Esophagus muscularis mucosa (tissue), 4 donors: ENCODE data around the gene RPIA. TPM values are rescaled to one million over a fixed set of nuclear protein-coding genes. Genes with fewer than 3 reads are reported as not detected.
"Not testable (repeated sequence)": the region's sequence is repeated elsewhere in the genome, so short reads cannot be mapped to it uniquely, and the experiment has no call there.

ENCODE experiments used
- DNase-seq: peaks from one replicate; pipeline ENCODE4 v3.0.0-alpha.2; 2017; ENCODE audit errors: extremely low spot score
- H3K27ac ChIP-seq, 4 donors: fragments of 200-600 bp; sonication (generic); replicated peaks in 1 of 4; 1 replicate in 3 of 4; 2 replicates in 1 of 4; pipeline ENCODE4 v1.5.1; 2016 to 2019; ENCODE audit warnings: mild to moderate bottlenecking in 1 of 4
- H3K27me3 ChIP-seq, 4 donors: fragments of 200-600 bp; sonication (generic); one replicate each; pipeline versions ENCODE4 v1.5.1 to v1.6.0; 2016 to 2019
- H3K36me3 ChIP-seq, 4 donors: fragments of 200-600 bp; sonication (generic); one replicate each; pipeline ENCODE4 v1.5.1; 2016 to 2019
- H3K4me1 ChIP-seq, 4 donors: fragments of 200-600 bp; sonication (generic); one replicate each; pipeline ENCODE4 v1.5.1; 2016 to 2019
- H3K4me3 ChIP-seq, 4 donors: fragments of 200-600 bp; sonication (generic); 1 replicate in 2 of 4; 2 replicates in 2 of 4; pipeline ENCODE4 v1.5.1; 2016 to 2019; ENCODE audit warnings: mild to moderate bottlenecking in 4 of 4, moderate library complexity in 1 of 4
- H3K9me3 ChIP-seq, 4 donors: fragments of 200-600 bp; sonication (generic); 1 replicate in 3 of 4; 2 replicates in 1 of 4; pipeline ENCODE4 v1.5.1; 2016 to 2019
- EP300 ChIP-seq: sonication (generic); formaldehyde crosslinking; IDR thresholded peaks from one replicate; pipeline ENCODE4 v1.6.1; 2017; ENCODE audit warnings: antibody characterized with exemption
- POLR2A ChIP-seq: fragments of 450-650 bp; IDR thresholded peaks from one replicate; pipeline ENCODE4 v1.6.1; 2017; ENCODE audit warnings: antibody characterized with exemption, moderate library complexity, mild to moderate bottlenecking, low read depth
- POLR2AphosphoS5 ChIP-seq, 2 donors: sonication (generic); formaldehyde crosslinking; IDR thresholded peaks; one replicate each; pipeline ENCODE4 v1.6.1; 2017; ENCODE audit warnings: antibody characterized with exemption in 2 of 2
- WGBS: methylation state at CpG from one replicate; pipeline ENCODE4 v1.1.5; 2018; 5-methylcytosine and 5-hydroxymethylcytosine counted together
- intact Hi-C: fragments of 100-400 bp; cut with DNase I; formaldehyde crosslinking; loops from one replicate; pipeline ENCODE4 v1.15.1; 2023
- total RNA-seq, 4 donors: library from RNA; depleted of rRNA; stranded (reverse); fragments of >200 nt; gene quantifications; one replicate each; pipeline versions ENCODE4 v1.1.0 to v1.2.1, GENCODE V29; 2016
- TF ChIP-seq, protein P1 (sequence below), 3 experiments: fragments of 200-600 bp in 2 of 3; fragments of 450-650 bp in 1 of 3; sonication (generic) in 2 of 3; IDR thresholded peaks; one replicate each; pipeline ENCODE4 v1.5.1; 2017 to 2019; ENCODE audit warnings: antibody characterized with exemption in 3 of 3, mild to moderate bottlenecking in 2 of 3, moderate library complexity in 1 of 3

RPIA gene
- total RNA-seq, 4 donors from 2014 or later, result 6.6 to 8.6 (median 7.4) TPM

DNA sequence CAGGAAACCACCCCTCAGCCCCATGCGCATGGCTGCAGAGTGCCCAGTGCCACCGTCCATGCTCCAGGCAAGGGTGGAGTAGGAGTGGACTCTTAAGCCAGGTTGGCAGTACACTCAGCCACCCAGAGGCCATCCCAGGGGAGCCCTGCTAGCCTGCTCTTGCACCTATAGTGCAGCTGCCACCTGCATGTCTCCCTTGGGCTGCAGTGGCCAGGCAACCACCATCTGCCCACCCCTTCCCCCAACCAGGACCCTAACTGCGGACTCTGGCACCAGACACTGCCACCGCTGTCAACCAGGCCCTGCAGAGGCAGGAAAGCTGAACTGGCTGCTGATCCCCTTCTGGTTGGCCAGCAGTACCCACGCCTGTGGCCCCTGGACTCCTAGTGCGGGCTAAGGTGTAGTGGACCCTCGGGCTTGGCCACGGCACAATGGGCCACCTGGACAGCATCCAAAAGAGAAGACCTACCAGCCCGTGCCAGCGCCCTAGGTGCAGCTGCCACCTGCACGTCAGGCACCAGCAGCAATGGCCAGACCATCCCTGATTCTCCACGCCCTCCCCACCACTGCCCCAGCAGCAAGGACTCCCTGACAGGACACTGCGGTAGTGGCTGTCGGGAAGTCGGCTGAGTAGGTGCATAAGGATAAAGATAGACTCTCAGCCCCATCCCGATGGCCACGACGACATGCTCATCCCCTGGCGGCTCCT is 72.8 kb downstream of the RPIA start:
- 84% methylated on average over 17 of the region's 19 CpGs for WGBS
- intact Hi-C loops, result no loop called here
- no peak overlapping the region for H3K4me3 ChIP-seq
- peaks cover 0 to 7% (median 5%) of the 10 kb centered on the region in 4 donors for H3K9me3 ChIP-seq
- no peak overlapping the region for H3K27ac ChIP-seq
- H3K36me3 ChIP-seq, result no peaks in the 10 kb centered on the region
- peaks cover 0 to 34% (median 22%) of the 10 kb centered on the region in 4 donors for H3K27me3 ChIP-seq
- no peak for DNase-seq
- TF ChIP-seq POLR2A (no peak), EP300 (no peak), POLR2AphosphoS5 (IDR thresholded peaks at IDR 0.05) (no peak)
- TF ChIP-seq, protein P1, sequence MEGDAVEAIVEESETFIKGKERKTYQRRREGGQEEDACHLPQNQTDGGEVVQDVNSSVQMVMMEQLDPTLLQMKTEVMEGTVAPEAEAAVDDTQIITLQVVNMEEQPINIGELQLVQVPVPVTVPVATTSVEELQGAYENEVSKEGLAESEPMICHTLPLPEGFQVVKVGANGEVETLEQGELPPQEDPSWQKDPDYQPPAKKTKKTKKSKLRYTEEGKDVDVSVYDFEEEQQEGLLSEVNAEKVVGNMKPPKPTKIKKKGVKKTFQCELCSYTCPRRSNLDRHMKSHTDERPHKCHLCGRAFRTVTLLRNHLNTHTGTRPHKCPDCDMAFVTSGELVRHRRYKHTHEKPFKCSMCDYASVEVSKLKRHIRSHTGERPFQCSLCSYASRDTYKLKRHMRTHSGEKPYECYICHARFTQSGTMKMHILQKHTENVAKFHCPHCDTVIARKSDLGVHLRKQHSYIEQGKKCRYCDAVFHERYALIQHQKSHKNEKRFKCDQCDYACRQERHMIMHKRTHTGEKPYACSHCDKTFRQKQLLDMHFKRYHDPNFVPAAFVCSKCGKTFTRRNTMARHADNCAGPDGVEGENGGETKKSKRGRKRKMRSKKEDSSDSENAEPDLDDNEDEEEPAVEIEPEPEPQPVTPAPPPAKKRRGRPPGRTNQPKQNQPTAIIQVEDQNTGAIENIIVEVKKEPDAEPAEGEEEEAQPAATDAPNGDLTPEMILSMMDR (IDR thresholded peaks at IDR 0.05), result no peak
- peaks cover 10 to 16% (median 15%) of the 10 kb centered on the region in 4 donors for H3K4me1 ChIP-seq

DNA sequence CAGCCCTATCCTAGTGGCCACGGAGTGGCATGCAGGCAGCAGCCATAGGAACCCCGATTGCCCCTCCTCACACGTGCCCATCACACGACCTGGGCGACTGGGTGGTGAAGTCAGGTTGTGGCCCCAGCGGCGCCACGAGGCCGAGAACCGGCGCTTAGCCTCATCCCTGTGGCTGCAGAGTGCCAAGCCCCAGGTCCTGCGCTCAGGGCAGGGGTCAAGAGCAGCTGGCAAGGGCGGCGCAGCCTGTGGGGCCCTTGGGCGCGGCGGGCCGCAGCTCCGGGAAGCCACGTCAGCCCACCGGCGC is 73.3 kb downstream of the RPIA start:
- Histone ChIP-seq H3K4me1 (peaks cover 10 to 16% (median 15%) of the 10 kb centered on the region in 4 donors), H3K27ac (no peak overlapping the region), H3K27me3 (peaks cover 0 to 34% (median 22%) of the 10 kb centered on the region in 4 donors), H3K4me3 (peak overlapping the region; percentile 24 to 49 (median 34)), H3K36me3 (no peaks in the 10 kb centered on the region), H3K9me3 (peaks cover 0 to 2% (median under 1%) of the 10 kb centered on the region in 4 donors)
- TF ChIP-seq, protein P1 (IDR thresholded peaks at IDR 0.05), result no peak
- TF ChIP-seq EP300 (no peak), POLR2AphosphoS5 (IDR thresholded peaks at IDR 0.05) (no peak), POLR2A (no peak)
- intact Hi-C loops, result no loop called here
- DNase-seq, result no peak
- WGBS, result 17% methylated on average over 8 of the region's 22 CpGs

DNA sequence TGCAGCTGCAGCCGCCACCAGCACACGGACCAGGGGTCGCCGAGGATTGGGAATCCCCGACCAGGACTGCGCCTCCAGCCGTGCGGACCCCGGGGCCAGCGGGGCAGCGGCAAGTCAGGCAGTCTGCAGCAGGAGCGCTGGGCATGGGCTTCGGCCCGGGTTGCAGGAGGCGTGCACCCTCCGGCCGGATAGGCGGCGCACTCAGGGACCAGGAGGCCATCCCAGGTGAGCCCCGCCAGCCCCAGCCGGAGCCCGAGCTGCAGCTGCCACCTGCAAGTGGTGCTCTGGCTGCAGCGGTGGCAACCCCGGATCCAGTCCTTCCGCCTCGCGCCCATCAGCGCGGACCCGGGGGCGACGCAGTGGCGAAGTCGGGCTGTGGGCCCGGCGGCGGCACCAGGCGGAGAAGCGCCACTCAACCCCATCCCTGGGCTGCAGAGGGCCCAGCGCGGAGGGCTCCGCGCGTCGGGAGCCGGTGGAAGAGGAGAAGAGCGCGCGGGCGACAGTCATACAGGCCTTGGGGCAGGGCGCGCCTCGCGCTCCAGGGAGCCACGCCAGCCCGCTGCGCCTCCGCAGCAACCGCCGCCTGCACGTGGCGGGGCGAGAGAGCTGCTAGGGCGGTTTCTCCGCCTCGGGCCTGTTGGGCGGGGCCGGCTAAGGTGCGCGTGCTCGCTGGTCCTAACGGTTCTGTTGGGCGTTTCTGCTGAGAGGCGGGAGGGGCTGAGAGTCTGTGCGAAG is 73.8 kb downstream of the RPIA start:
- no peak for DNase-seq
- Histone ChIP-seq H3K36me3 (no peaks in the 10 kb centered on the region), H3K4me3 (peak overlapping the region; percentile 24 to 49 (median 34)), H3K27ac (no peak overlapping the region), H3K9me3 (no peaks in the 10 kb centered on the region), H3K4me1 (peaks cover 10 to 16% (median 15%) of the 10 kb centered on the region in 4 donors), H3K27me3 (peaks cover 0 to 34% (median 22%) of the 10 kb centered on the region in 4 donors)
- intact Hi-C loops, result no loop called here
- TF ChIP-seq, protein P1 (IDR thresholded peaks at IDR 0.05), result no peak
- TF ChIP-seq EP300 (no peak), POLR2A (no peak), POLR2AphosphoS5 (IDR thresholded peaks at IDR 0.05) (no peak)
- 2% methylated on average over 25 of the region's 75 CpGs for WGBS

DNA sequence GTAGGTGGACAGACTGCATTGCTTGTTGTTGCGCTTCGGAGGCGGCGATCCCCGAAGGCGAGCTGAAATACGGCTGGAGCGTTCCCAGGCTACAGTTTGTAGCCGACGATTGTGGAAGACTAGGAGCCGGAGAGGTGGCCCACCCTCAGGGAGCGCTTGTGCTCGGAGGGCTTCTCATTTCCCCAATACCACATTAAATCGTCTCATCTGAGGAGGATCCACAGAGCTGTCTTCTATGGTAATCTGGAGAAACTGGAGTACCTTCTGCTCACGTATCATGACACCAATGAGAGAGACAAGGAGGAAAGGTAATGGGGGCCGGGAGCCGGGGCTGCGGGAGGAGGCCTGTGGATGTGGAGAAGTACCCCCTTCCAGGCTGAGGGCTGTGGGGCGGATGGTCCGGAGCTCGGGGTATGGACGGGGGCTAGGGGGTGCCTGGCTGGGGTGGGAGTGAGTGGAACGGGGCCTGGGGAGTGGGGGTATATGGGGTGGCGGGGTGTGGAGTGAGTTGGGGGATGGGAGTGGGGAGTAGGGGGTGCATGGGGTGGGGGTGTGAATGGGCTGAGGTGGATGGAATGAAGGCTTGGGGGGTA is 74.5 kb downstream of the RPIA start:
- Histone ChIP-seq H3K4me3 (peak overlapping the region; percentile 24 to 49 (median 34)), H3K4me1 (peaks cover 10 to 16% (median 15%) of the 10 kb centered on the region in 4 donors), H3K27me3 (peaks cover 0 to 34% (median 22%) of the 10 kb centered on the region in 4 donors)
- H3K27ac ChIP-seq, intact Hi-C loops, DNase-seq, H3K36me3 ChIP-seq, H3K9me3 ChIP-seq: not testable (repeated sequence)
- 9% methylated on average over 10 of the region's 24 CpGs for whole genome bisulfite sequencing

DNA sequence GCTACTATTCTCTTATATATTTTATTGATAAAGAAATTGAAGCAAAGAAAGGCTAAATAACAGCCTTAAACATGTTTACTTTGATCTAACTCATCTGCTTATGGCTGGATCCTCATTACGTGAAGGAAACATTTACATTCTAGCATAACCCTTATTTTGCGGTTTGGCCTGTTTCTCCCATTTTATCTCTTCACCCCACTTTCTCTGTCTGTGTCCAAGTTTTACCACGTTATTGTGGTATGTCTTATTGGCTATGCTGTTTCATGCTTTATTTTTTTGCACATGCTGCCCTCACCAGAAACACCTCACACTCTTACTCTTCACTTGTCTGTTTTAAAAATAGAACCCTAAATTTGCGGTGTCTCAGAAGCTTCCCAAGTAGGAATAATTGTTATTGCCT is 78.5 kb downstream of the RPIA start:
- 75% methylated on average over 4 of the region's 4 CpGs for WGBS
- DNase-seq, result no peak
- no peaks in the 10 kb centered on the region for H3K36me3 ChIP-seq
- TF ChIP-seq, protein P1 (IDR thresholded peaks at IDR 0.05), result no peak
- TF ChIP-seq POLR2A (no peak), EP300 (no peak), POLR2AphosphoS5 (IDR thresholded peaks at IDR 0.05) (no peak)
- H3K4me1 ChIP-seq, result peaks cover 7 to 10% (median 9%) of the 10 kb centered on the region in 4 donors
- H3K27ac ChIP-seq, result no peak overlapping the region
- H3K27me3 ChIP-seq, result peaks cover 0 to 22% (median 12%) of the 10 kb centered on the region in 4 donors
- intact Hi-C loops, result no loop called here
- no peaks in the 10 kb centered on the region for H3K9me3 ChIP-seq
- no peak overlapping the region for H3K4me3 ChIP-seq

DNA sequence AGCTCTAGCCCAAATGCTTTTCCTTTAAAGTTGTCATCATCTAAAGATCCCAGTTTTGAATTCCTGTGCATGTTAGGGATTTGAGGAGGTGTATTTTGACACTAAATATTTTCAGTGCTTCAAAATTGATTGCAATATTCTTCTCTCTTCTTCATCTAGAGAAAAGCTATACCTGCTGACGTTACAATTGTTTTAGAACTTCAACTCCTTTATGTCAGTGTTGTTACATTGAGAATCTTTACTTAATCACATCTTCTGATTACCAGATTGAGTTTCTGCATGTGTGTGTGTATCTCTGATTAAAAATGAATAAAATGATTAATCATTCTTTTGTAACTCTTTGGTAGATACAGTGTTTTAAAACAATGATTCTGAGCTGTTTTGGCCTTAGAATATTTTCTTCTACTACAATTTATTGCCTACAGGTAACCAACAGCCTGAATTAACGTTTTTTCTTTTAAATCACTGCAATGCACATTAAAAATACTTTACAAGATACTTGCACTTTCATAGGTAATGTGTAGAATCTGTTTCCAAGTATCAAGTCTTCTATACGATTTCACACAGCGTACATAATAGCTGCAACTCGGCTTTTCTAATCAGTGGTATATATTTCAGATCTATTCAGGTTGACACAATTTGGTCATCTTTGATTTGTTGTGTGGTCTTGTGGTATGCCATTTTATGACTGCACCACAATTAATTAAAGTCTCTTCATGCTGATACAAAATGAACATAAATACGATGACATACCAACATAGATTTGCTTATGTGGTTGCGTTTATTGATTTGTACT is 82.0 kb downstream of the RPIA start:
- H3K36me3 ChIP-seq, DNase-seq, H3K4me3 ChIP-seq, H3K4me1 ChIP-seq, H3K9me3 ChIP-seq, H3K27me3 ChIP-seq, intact Hi-C loops, H3K27ac ChIP-seq: not testable (repeated sequence)
- WGBS, result 54% methylated on average over 7 of the region's 7 CpGs

DNA sequence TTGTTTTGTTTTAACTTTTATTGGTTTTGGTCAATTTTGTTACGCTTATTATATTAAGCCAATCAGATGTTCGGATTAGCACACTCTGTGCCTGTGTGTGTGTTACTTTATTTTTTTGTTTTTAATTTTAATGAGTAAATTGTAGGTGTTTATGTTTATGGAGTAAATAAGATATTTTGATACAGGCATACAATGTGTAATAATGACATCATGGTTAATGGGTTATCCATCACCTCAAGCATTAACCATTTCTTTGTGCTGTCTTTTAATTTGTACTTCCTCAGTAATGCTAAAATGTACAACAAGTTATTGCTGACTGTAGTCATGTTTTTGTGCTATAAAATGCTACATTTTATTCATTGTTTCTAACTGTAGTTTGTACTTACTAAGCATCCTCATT is 97.7 kb downstream of the RPIA start:
- H3K27ac ChIP-seq, DNase-seq, H3K4me3 ChIP-seq, intact Hi-C loops, H3K4me1 ChIP-seq, H3K36me3 ChIP-seq, H3K27me3 ChIP-seq, H3K9me3 ChIP-seq: not testable (repeated sequence)
- WGBS, result 97% methylated on average over 2 of the region's 2 CpGs
